ENCODE results near the gene ELOVL5. TPM values are rescaled to one million over a fixed set of nuclear protein-coding genes. Genes with fewer than 3 reads are reported as not detected.

Gene ELOVL5
- polyA plus RNA-seq, 1 donor from 2014 or later: 31.2 TPM

GRCh38 chr6:53280207-53280606 is 68.5 kb downstream of the ELOVL5 start:
- Histone ChIP-seq H3K4me2 (ENCODE audit: low read length) (no peak overlapping the region), H3K9me3 (ENCODE audit: low read length) (no peaks in the 10 kb centered on the region), H3K27me3 (ENCODE audit: insufficient read depth, low read depth, low read length) (no peaks in the 10 kb centered on the region), H3K36me3 (ENCODE audit: insufficient read depth, low read length) (no peaks in the 10 kb centered on the region), H3K79me2 (replicated peaks; ENCODE audit: insufficient read depth, low read length) (peaks cover 5% of the 10 kb centered on the region), H3K27ac (ENCODE audit: low read length) (no peak overlapping the region), H3K9ac (ENCODE audit: low read length) (no peak overlapping the region), H2AFZ (ENCODE audit: low read depth, low read length) (no peak overlapping the region), H3F3A (ENCODE audit: insufficient read depth, low read length, poor library complexity, severe bottlenecking) (no peaks in the 10 kb centered on the region), H4K20me1 (ENCODE audit: insufficient read depth) (no peaks in the 10 kb centered on the region), H3K4me3 (ENCODE audit: low read length) (no peak overlapping the region), H3K9me2 (ENCODE audit: insufficient read depth, low read length) (no peaks in the 10 kb centered on the region)
- TF ChIP-seq TAF1 (IDR thresholded peaks at IDR 0.05; ENCODE audit: low read depth) (no peak), POLR2AphosphoS5 (IDR thresholded peaks at IDR 0.05) (no peak), RAD21 (conservative IDR thresholded peaks at IDR 0.05) (no peak), SMC3 (conservative IDR thresholded peaks at IDR 0.05; ENCODE audit: poor library complexity) (no peak)

- Histone ChIP-seq H3K27me3 (ENCODE audit: insufficient read depth, low read depth, low read length) (no peaks in the 10 kb centered on the region), H3K4me3 (ENCODE audit: low read length) (no peak overlapping the region), H2AFZ (ENCODE audit: low read depth, low read length) (no peak overlapping the region), H3K4me2 (ENCODE audit: low read length) (no peak overlapping the region), H3K36me3 (ENCODE audit: insufficient read depth, low read length) (no peaks in the 10 kb centered on the region), H3K9ac (ENCODE audit: low read length) (no peak overlapping the region), H3K79me2 (replicated peaks; ENCODE audit: insufficient read depth, low read length) (peaks cover 5% of the 10 kb centered on the region), H4K20me1 (ENCODE audit: insufficient read depth) (no peaks in the 10 kb centered on the region), H3F3A (ENCODE audit: insufficient read depth, low read length, poor library complexity, severe bottlenecking) (no peaks in the 10 kb centered on the region), H3K9me2 (ENCODE audit: insufficient read depth, low read length) (no peaks in the 10 kb centered on the region), H3K9me3 (ENCODE audit: low read length) (no peaks in the 10 kb centered on the region), H3K27ac (ENCODE audit: low read length) (no peak overlapping the region)
- no peak for TF ChIP-seq EP300 (conservative IDR thresholded peaks at IDR 0.05; ENCODE audit: poor library complexity, severe bottlenecking)
- no peak for TF ChIP-seq RAD21 (conservative IDR thresholded peaks at IDR 0.05)
- TF ChIP-seq POLR2AphosphoS5 (IDR thresholded peaks at IDR 0.05): no peak
- no peak for TF ChIP-seq EZH2 (IDR thresholded peaks at IDR 0.05; ENCODE audit: borderline replicate concordance, insufficient read depth, low read length, poor library complexity, severe bottlenecking)
- no peak for TF ChIP-seq SMC3 (conservative IDR thresholded peaks at IDR 0.05; ENCODE audit: poor library complexity)
These were observed 69.5 kb downstream of the ELOVL5 start for GRCh38 chr6:53279293-53279692.

GRCh38 chr6:53273370-53273769 is 75.4 kb downstream of the ELOVL5 start:
- Histone ChIP-seq H3K9me3 (ENCODE audit: low read length) (no peaks in the 10 kb centered on the region), H3K27ac (ENCODE audit: low read length) (no peak overlapping the region), H3K9me2 (ENCODE audit: insufficient read depth, low read length) (no peaks in the 10 kb centered on the region), H2AFZ (ENCODE audit: low read depth, low read length) (no peak overlapping the region), H3K79me2 (replicated peaks; ENCODE audit: insufficient read depth, low read length) (no peaks in the 10 kb centered on the region), H3K9ac (ENCODE audit: low read length) (no peak overlapping the region), H3F3A (ENCODE audit: insufficient read depth, low read length, poor library complexity, severe bottlenecking) (no peaks in the 10 kb centered on the region), H3K36me3 (ENCODE audit: insufficient read depth, low read length) (peaks cover 3% of the 10 kb centered on the region), H3K4me2 (ENCODE audit: low read length) (no peak overlapping the region), H4K20me1 (ENCODE audit: insufficient read depth) (no peaks in the 10 kb centered on the region), H3K4me3 (ENCODE audit: low read length) (no peak overlapping the region), H3K27me3 (ENCODE audit: insufficient read depth, low read depth, low read length) (no peaks in the 10 kb centered on the region)
- TF ChIP-seq TAF1 (IDR thresholded peaks at IDR 0.05; ENCODE audit: low read depth) (no peak), EZH2 (IDR thresholded peaks at IDR 0.05; ENCODE audit: borderline replicate concordance, insufficient read depth, low read length, poor library complexity, severe bottlenecking) (no peak), POLR2AphosphoS5 (IDR thresholded peaks at IDR 0.05) (no peak)

- Histone ChIP-seq H3K36me3 (ENCODE audit: insufficient read depth, low read length) (peaks cover 3% of the 10 kb centered on the region), H3F3A (ENCODE audit: insufficient read depth, low read length, poor library complexity, severe bottlenecking) (no peaks in the 10 kb centered on the region), H3K79me2 (replicated peaks; ENCODE audit: insufficient read depth, low read length) (no peaks in the 10 kb centered on the region), H3K9ac (ENCODE audit: low read length) (no peak overlapping the region), H3K9me3 (ENCODE audit: low read length) (no peaks in the 10 kb centered on the region), H3K4me3 (ENCODE audit: low read length) (no peak overlapping the region), H3K27ac (ENCODE audit: low read length) (no peak overlapping the region), H3K9me2 (ENCODE audit: insufficient read depth, low read length) (no peaks in the 10 kb centered on the region), H3K4me2 (ENCODE audit: low read length) (no peak overlapping the region), H2AFZ (ENCODE audit: low read depth, low read length) (no peak overlapping the region), H3K27me3 (ENCODE audit: insufficient read depth, low read depth, low read length) (no peaks in the 10 kb centered on the region), H4K20me1 (ENCODE audit: insufficient read depth) (no peaks in the 10 kb centered on the region)
- TF ChIP-seq SMC3 (conservative IDR thresholded peaks at IDR 0.05; ENCODE audit: poor library complexity): no peak
These were observed 78.9 kb downstream of the ELOVL5 start for GRCh38 chr6:53269827-53270226.

All from neural cell (in vitro differentiated cells).